ENCODE data around the gene PTPN4. TPM values are rescaled to one million over a fixed set of nuclear protein-coding genes. Genes with fewer than 3 reads are reported as not detected.

The PTPN4 gene
- total and polyA plus RNA-seq, 2 of the 13 experiments (the other 11 are each of a cell fraction or from before 2014, with no cell fraction given) = 20.3 to 34.6 TPM

DNA sequence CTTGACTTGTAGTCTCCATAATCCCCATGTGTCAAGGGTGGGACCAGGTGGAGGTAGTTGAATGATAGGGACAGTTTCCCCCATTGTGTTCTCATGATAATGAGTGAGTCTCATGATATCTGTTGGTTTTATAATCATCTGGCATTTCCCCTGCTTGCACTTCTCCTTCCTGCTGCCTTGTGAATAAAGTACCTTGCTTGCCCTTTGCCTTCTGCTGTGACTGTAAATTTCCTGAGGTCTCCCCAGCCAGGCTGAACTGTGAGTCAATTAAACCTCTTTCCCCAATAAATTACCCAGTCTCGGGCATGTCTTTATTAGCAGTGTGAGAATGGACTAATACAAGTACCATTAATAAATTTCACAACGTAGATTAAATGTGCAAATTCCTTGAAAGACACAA, 150.8 kb downstream of the PTPN4 start:
- Histone ChIP-seq H3K27me3 (ENCODE audit: control insufficient read depth in 1 of 2, insufficient read depth in 2 of 2, low read length in 2 of 2) (no peaks in the 10 kb centered on the region), H4K20me1 (ENCODE audit: insufficient read depth, low read length) (no peaks in the 10 kb centered on the region), H2AFZ (ENCODE audit: low read length) (no peak overlapping the region), H3K9ac (ENCODE audit: insufficient read depth, low read depth, low read length) (no peak overlapping the region), H3K4me1 (ENCODE audit: insufficient read depth, low read length) (no peaks in the 10 kb centered on the region), H3K4me3 (replicated peaks in 1 of 3; ENCODE audit: insufficient read depth in 1 of 3, low read depth in 2 of 3, low read length in 3 of 3) (no peak overlapping the region), H3K27ac (ENCODE audit: extremely low read length, insufficient read depth, low read length) (no peak overlapping the region), H3K9me3 (ENCODE audit: low read length) (no peaks in the 10 kb centered on the region), H3K4me2 (ENCODE audit: low read depth, low read length) (no peak overlapping the region), H3K79me2 (ENCODE audit: insufficient read depth, low read length) (no peaks in the 10 kb centered on the region), H3K36me3 (replicated peaks in 1 of 2; ENCODE audit: control insufficient read depth in 1 of 2, insufficient read depth in 2 of 2, low read length in 2 of 2) (peaks cover 2 to 4% of the 10 kb centered on the region in 2 experiments; a peak in 4 of 5 replicates)
- ChIA-PET CTCF (ENCODE audit: low intra/inter-chr PET ratio, low total read pairs) (no interaction called here), POLR2A (no interaction called here)
- in situ Hi-C loops (cut with HindIII; ENCODE audit: extremely low pct_ligation_motif_present, low pct_unique_long_range_greater_than_20kb) (no loop called here), intact Hi-C loops (cut with micrococcal nuclease; ENCODE audit: unreplicated experiment) (no loop called here)
- 98% methylated on average over 2 of the region's 2 CpGs for WGBS (ENCODE audit: low lambda C conversion rate)
- no peak for ATAC-seq
- no peak for TF ChIP-seq ZNF12 (CRISPR knock-in tag; IDR thresholded peaks at IDR 0.05)
- TF ChIP-seq, protein P1, sequence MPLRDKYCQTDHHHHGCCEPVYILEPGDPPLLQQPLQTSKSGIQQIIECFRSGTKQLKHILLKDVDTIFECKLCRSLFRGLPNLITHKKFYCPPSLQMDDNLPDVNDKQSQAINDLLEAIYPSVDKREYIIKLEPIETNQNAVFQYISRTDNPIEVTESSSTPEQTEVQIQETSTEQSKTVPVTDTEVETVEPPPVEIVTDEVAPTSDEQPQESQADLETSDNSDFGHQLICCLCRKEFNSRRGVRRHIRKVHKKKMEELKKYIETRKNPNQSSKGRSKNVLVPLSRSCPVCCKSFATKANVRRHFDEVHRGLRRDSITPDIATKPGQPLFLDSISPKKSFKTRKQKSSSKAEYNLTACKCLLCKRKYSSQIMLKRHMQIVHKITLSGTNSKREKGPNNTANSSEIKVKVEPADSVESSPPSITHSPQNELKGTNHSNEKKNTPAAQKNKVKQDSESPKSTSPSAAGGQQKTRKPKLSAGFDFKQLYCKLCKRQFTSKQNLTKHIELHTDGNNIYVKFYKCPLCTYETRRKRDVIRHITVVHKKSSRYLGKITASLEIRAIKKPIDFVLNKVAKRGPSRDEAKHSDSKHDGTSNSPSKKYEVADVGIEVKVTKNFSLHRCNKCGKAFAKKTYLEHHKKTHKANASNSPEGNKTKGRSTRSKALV (CRISPR knock-in tag; IDR thresholded peaks at IDR 0.05) = no peak
- TF ChIP-seq SSRP1 (CRISPR knock-in tag; IDR thresholded peaks at IDR 0.05) = no peak
- FAIRE-seq = no peak
- no TSS peak for BruUV-seq (replicated peaks)
- no peak for DNase-seq (ENCODE audit: low spot score)

DNA sequence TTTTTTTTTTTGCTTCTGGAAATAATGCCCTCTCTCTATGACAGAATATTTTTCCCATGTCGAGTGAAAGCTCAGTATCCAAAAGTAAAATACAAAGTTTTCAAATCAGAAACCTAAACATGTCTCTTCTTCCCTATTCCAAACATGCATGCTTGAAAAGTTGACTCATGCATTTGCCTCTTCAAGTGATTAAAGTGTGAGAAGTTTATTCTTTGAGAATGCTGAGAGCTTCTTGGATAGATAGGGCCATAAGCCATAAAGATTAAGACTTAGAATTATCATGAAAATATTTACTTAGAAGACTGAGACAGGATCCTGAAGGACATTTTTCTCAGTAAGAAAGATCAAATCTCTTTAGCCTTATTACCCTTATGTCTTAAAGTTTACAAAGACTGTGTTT, 154.5 kb downstream of the PTPN4 start:
- peaks cover 0 to 4% of the 10 kb centered on the region in 2 experiments; a peak in 3 of 5 replicates for H3K36me3 ChIP-seq (replicated peaks in 1 of 2; ENCODE audit: control insufficient read depth in 1 of 2, insufficient read depth in 2 of 2, low read length in 2 of 2)
- no TSS peak for BruUV-seq (replicated peaks)
- H3K9me3 ChIP-seq (ENCODE audit: low read length) = no peaks in the 10 kb centered on the region
- intact Hi-C loops (cut with micrococcal nuclease; ENCODE audit: unreplicated experiment) = no loop called here
- ATAC-seq (no peak), DNase-seq (ENCODE audit: low spot score) (no peak), FAIRE-seq (no peak)
- CTCF ChIA-PET (ENCODE audit: low intra/inter-chr PET ratio, low total read pairs) = no interaction called here
- no peak overlapping the region for H3K27ac ChIP-seq (ENCODE audit: extremely low read length, insufficient read depth, low read length)
- H3K27me3 ChIP-seq (ENCODE audit: control insufficient read depth in 1 of 2, insufficient read depth in 2 of 2, low read length in 2 of 2) = no peaks in the 10 kb centered on the region
- no peak overlapping the region for H2AFZ ChIP-seq (ENCODE audit: low read length)
- H3K79me2 ChIP-seq (ENCODE audit: insufficient read depth, low read length) = no peaks in the 10 kb centered on the region
- WGBS (ENCODE audit: low lambda C conversion rate) = 94% methylated on average over 1 of the region's 1 CpG
- in situ Hi-C loops (cut with HindIII; ENCODE audit: extremely low pct_ligation_motif_present, low pct_unique_long_range_greater_than_20kb) = no loop called here
- no peak overlapping the region for H3K4me2 ChIP-seq (ENCODE audit: low read depth, low read length)
- H3K4me3 ChIP-seq (replicated peaks in 1 of 3; ENCODE audit: insufficient read depth in 1 of 3, low read depth in 2 of 3, low read length in 3 of 3) = no peak overlapping the region
- no peaks in the 10 kb centered on the region for H3K4me1 ChIP-seq (ENCODE audit: insufficient read depth, low read length)
- no peaks in the 10 kb centered on the region for H4K20me1 ChIP-seq (ENCODE audit: insufficient read depth, low read length)
- H3K9ac ChIP-seq (ENCODE audit: insufficient read depth, low read depth, low read length) = no peak overlapping the region
- POLR2A ChIA-PET = no interaction called here
- TF ChIP-seq, protein P2, sequence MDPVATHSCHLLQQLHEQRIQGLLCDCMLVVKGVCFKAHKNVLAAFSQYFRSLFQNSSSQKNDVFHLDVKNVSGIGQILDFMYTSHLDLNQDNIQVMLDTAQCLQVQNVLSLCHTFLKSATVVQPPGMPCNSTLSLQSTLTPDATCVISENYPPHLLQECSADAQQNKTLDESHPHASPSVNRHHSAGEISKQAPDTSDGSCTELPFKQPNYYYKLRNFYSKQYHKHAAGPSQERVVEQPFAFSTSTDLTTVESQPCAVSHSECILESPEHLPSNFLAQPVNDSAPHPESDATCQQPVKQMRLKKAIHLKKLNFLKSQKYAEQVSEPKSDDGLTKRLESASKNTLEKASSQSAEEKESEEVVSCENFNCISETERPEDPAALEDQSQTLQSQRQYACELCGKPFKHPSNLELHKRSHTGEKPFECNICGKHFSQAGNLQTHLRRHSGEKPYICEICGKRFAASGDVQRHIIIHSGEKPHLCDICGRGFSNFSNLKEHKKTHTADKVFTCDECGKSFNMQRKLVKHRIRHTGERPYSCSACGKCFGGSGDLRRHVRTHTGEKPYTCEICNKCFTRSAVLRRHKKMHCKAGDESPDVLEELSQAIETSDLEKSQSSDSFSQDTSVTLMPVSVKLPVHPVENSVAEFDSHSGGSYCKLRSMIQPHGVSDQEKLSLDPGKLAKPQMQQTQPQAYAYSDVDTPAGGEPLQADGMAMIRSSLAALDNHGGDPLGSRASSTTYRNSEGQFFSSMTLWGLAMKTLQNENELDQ (CRISPR knock-in tag; IDR thresholded peaks at IDR 0.05; ENCODE audit: borderline replicate concordance) = no peak
- TF ChIP-seq ZFYVE20 (CRISPR knock-in tag; IDR thresholded peaks at IDR 0.05; ENCODE audit: borderline replicate concordance, low read depth) (no peak), PHF5A (CRISPR knock-in tag; IDR thresholded peaks at IDR 0.05; ENCODE audit: low read depth, unreplicated experiment) (no peak), ZBTB8A (CRISPR knock-in tag; IDR thresholded peaks at IDR 0.05; ENCODE audit: borderline replicate concordance, low read depth) (no peak), GZF1 (CRISPR knock-in tag; IDR thresholded peaks at IDR 0.05) (no peak), AGO2 (optimal IDR thresholded peaks at IDR 0.05; ENCODE audit: low read depth, low read length) (no peak), ZNF282 (IDR thresholded peaks at IDR 0.05; ENCODE audit: partially characterized antibody) (no peak), ZNF790 (CRISPR knock-in tag; IDR thresholded peaks at IDR 0.05; ENCODE audit: borderline replicate concordance) (no peak), ZNF280B (CRISPR knock-in tag; IDR thresholded peaks at IDR 0.05; ENCODE audit: borderline replicate concordance) (no peak), MLLT10 (CRISPR knock-in tag; IDR thresholded peaks at IDR 0.05) (no peak)

All from HepG2 (cell line).